ENCODE results near the gene SH3RF3.

DNA sequence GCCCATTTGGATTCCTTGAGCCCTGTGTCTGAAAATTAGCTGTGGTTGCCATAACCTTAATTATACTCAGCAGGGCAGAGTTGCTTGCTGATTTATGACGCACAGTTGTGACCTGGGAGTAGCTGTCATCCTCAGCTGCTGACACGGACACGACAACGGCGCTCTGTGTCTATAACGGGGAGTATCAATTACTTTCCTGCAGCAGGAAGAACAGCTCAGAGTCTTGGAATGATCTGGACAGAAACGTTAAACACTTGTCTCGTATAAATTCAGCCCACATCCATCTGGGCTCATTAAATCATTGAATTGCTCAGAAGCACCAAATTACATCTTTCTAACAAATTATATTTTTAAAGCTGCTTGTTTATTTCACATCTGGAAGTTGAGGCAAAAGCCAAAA, 368.5 kb downstream of the SH3RF3 start:
- no peak for TF ChIP-seq POLR2AphosphoS5 (IDR thresholded peaks at IDR 0.05; ENCODE audit: insufficient read depth in 1 of 2, low read depth in 1 of 2)
- TF ChIP-seq, protein P1, sequence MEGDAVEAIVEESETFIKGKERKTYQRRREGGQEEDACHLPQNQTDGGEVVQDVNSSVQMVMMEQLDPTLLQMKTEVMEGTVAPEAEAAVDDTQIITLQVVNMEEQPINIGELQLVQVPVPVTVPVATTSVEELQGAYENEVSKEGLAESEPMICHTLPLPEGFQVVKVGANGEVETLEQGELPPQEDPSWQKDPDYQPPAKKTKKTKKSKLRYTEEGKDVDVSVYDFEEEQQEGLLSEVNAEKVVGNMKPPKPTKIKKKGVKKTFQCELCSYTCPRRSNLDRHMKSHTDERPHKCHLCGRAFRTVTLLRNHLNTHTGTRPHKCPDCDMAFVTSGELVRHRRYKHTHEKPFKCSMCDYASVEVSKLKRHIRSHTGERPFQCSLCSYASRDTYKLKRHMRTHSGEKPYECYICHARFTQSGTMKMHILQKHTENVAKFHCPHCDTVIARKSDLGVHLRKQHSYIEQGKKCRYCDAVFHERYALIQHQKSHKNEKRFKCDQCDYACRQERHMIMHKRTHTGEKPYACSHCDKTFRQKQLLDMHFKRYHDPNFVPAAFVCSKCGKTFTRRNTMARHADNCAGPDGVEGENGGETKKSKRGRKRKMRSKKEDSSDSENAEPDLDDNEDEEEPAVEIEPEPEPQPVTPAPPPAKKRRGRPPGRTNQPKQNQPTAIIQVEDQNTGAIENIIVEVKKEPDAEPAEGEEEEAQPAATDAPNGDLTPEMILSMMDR (IDR thresholded peaks at IDR 0.05) = no peak
- no peak for TF ChIP-seq POLR2A (IDR thresholded peaks at IDR 0.05)

Data from vagina (tissue), 2 donors.